ENCODE results near the gene CD99L2. TPM values are rescaled to one million over a fixed set of nuclear protein-coding genes. Genes with fewer than 3 reads are reported as not detected.
A peak's percentile ranks its signal among the peaks of the same experiment; 100 is the strongest.
"Not testable (repeated sequence)": the region's sequence is repeated elsewhere in the genome, so short reads cannot be mapped to it uniquely, and the experiment has no call there.

The CD99L2 gene
- polyA plus RNA-seq, 3 donors from 2014 or later = 17.6 to 25.2 (median 23.7) TPM

GRCh38 chrX:150841456-150842197 is 56.8 kb downstream of the CD99L2 start:
- Mint-ChIP-seq H3K27me3 (ENCODE audit: low read depth in 3 of 3) (peaks cover 0 to 2% (median 2%) of the 10 kb centered on the region in 3 donors), H3K4me1 (peaks cover 6 to 8% of the 10 kb centered on the region in 2 donors), H3K4me3 (no peak overlapping the region), H3K27ac (no peak overlapping the region), H3K9me3 (no peaks in the 10 kb centered on the region), H3K36me3 (no peaks in the 10 kb centered on the region)
- no peak for DNase-seq

- H3K4me1 Mint-ChIP-seq = peaks cover 9 to 15% of the 10 kb centered on the region in 2 donors
- H3K27ac Mint-ChIP-seq = peak overlapping the region in 1 of 6 donors; percentile 24
- no peak overlapping the region for H3K4me3 Mint-ChIP-seq
- H3K27me3 Mint-ChIP-seq (ENCODE audit: low read depth in 3 of 3) = peaks cover 0 to 2% (median 2%) of the 10 kb centered on the region in 3 donors
- peaks cover 0 to 2% (median 0%) of the 10 kb centered on the region in 6 donors for H3K9me3 Mint-ChIP-seq
- DNase-seq = peak; percentile 0 to 2 (median 1)
- peaks cover 0 to 3% (median 0%) of the 10 kb centered on the region in 3 donors for H3K36me3 Mint-ChIP-seq
These were observed 60.6 kb downstream of the CD99L2 start for GRCh38 chrX:150837845-150838244.

- no peak for DNase-seq
- Mint-ChIP-seq H3K27me3 (ENCODE audit: low read depth in 3 of 3) (peaks cover 0 to 2% (median 2%) of the 10 kb centered on the region in 3 donors), H3K27ac (peak overlapping the region in 1 of 6 donors; percentile 2), H3K4me3 (no peak overlapping the region), H3K4me1 (peaks cover 9 to 15% of the 10 kb centered on the region in 2 donors), H3K36me3 (peaks cover 0 to 3% (median 0%) of the 10 kb centered on the region in 3 donors), H3K9me3 (peaks cover 0 to 2% (median 0%) of the 10 kb centered on the region in 6 donors)
These were observed 63.8 kb downstream of the CD99L2 start for GRCh38 chrX:150834695-150835094.

GRCh38 chrX:150833454-150834056 is 64.9 kb downstream of the CD99L2 start:
- Mint-ChIP-seq H3K4me1 (peaks cover 9 to 15% of the 10 kb centered on the region in 2 donors), H3K27me3 (ENCODE audit: low read depth in 3 of 3) (peaks cover 0 to 2% (median 0%) of the 10 kb centered on the region in 3 donors), H3K36me3 (peaks cover 3 to 5% (median 3%) of the 10 kb centered on the region in 3 donors), H3K9me3 (peaks cover 0 to 2% (median 0%) of the 10 kb centered on the region in 6 donors), H3K27ac (no peak overlapping the region), H3K4me3 (no peak overlapping the region)
- DNase-seq = no peak

- peaks cover 0 to 2% (median 0%) of the 10 kb centered on the region in 3 donors for H3K27me3 Mint-ChIP-seq (ENCODE audit: low read depth in 3 of 3)
- no peak overlapping the region for H3K27ac Mint-ChIP-seq
- H3K4me1 Mint-ChIP-seq = peaks cover 3 to 7% of the 10 kb centered on the region in 2 donors
- no peak for DNase-seq
- no peak overlapping the region for H3K4me3 Mint-ChIP-seq
- peaks cover 0 to 2% (median 0%) of the 10 kb centered on the region in 6 donors for H3K9me3 Mint-ChIP-seq
- H3K36me3 Mint-ChIP-seq = peaks cover 3 to 5% (median 3%) of the 10 kb centered on the region in 3 donors
These were observed 66.6 kb downstream of the CD99L2 start for GRCh38 chrX:150831863-150832262.

GRCh38 chrX:150828785-150829184 is 69.7 kb downstream of the CD99L2 start:
- H3K4me1 Mint-ChIP-seq = peaks cover 2 to 4% of the 10 kb centered on the region in 2 donors
- DNase-seq = no peak
- H3K9me3 Mint-ChIP-seq = no peaks in the 10 kb centered on the region
- peaks cover 0 to 2% (median 0%) of the 10 kb centered on the region in 3 donors for H3K27me3 Mint-ChIP-seq (ENCODE audit: low read depth in 3 of 3)
- H3K4me3 Mint-ChIP-seq = no peak overlapping the region
- peaks cover 5 to 7% (median 5%) of the 10 kb centered on the region in 3 donors for H3K36me3 Mint-ChIP-seq
- H3K27ac Mint-ChIP-seq = no peak overlapping the region

- Mint-ChIP-seq H3K27ac (peak overlapping the region in 1 of 6 donors; percentile 9), H3K36me3 (peaks cover 7 to 13% (median 8%) of the 10 kb centered on the region in 3 donors)
- H3K27me3 Mint-ChIP-seq (ENCODE audit: low read depth in 3 of 3); H3K4me1 Mint-ChIP-seq; H3K9me3 Mint-ChIP-seq; DNase-seq; H3K4me3 Mint-ChIP-seq: not testable (repeated sequence)
These were observed 74.1 kb downstream of the CD99L2 start for GRCh38 chrX:150824352-150824751.

- not testable (repeated sequence) for H3K4me1 Mint-ChIP-seq; H3K27me3 Mint-ChIP-seq (ENCODE audit: low read depth in 3 of 3); H3K27ac Mint-ChIP-seq; H3K9me3 Mint-ChIP-seq; H3K4me3 Mint-ChIP-seq; DNase-seq
- peaks cover 4 to 10% (median 8%) of the 10 kb centered on the region in 3 donors for H3K36me3 Mint-ChIP-seq
These were observed 74.6 kb downstream of the CD99L2 start for GRCh38 chrX:150823826-150824225.

- no peak for DNase-seq
- Mint-ChIP-seq H3K27me3 (ENCODE audit: low read depth in 3 of 3) (peaks cover 0 to 4% (median 0%) of the 10 kb centered on the region in 3 donors), H3K9me3 (peaks cover 0 to 14% (median 0%) of the 10 kb centered on the region in 6 donors), H3K4me1 (no peaks in the 10 kb centered on the region), H3K4me3 (no peak overlapping the region), H3K36me3 (peaks cover 8 to 16% (median 13%) of the 10 kb centered on the region in 3 donors), H3K27ac (no peak overlapping the region)
These were observed 76.5 kb downstream of the CD99L2 start for GRCh38 chrX:150821971-150822370.

- peaks cover 0 to 3% of the 10 kb centered on the region in 2 donors for H3K4me1 Mint-ChIP-seq
- peaks cover 4 to 8% (median 5%) of the 10 kb centered on the region in 3 donors for H3K36me3 Mint-ChIP-seq
- no peak overlapping the region for H3K4me3 Mint-ChIP-seq
- H3K9me3 Mint-ChIP-seq = peaks cover 0 to 5% (median 0%) of the 10 kb centered on the region in 6 donors
- no peak overlapping the region for H3K27ac Mint-ChIP-seq
- no peak for DNase-seq
- H3K27me3 Mint-ChIP-seq (ENCODE audit: low read depth in 3 of 3) = peaks cover 0 to 4% (median 0%) of the 10 kb centered on the region in 3 donors
These were observed 84.5 kb downstream of the CD99L2 start for GRCh38 chrX:150813922-150814321.

GRCh38 chrX:150806827-150807226 is 91.6 kb downstream of the CD99L2 start:
- H3K27ac Mint-ChIP-seq = no peak overlapping the region
- DNase-seq = no peak
- H3K9me3 Mint-ChIP-seq = no peaks in the 10 kb centered on the region
- H3K4me3 Mint-ChIP-seq = no peak overlapping the region
- H3K36me3 Mint-ChIP-seq = peaks cover 0 to 9% (median 0%) of the 10 kb centered on the region in 3 donors
- H3K4me1 Mint-ChIP-seq = no peaks in the 10 kb centered on the region
- peaks cover 0 to 6% (median 2%) of the 10 kb centered on the region in 3 donors for H3K27me3 Mint-ChIP-seq (ENCODE audit: low read depth in 3 of 3)

- peaks cover 0 to 6% (median 2%) of the 10 kb centered on the region in 3 donors for H3K27me3 Mint-ChIP-seq (ENCODE audit: low read depth in 3 of 3)
- H3K4me3 Mint-ChIP-seq = no peak overlapping the region
- no peak for DNase-seq
- H3K36me3 Mint-ChIP-seq = peaks cover 0 to 9% (median 0%) of the 10 kb centered on the region in 3 donors
- no peak overlapping the region for H3K27ac Mint-ChIP-seq
- no peaks in the 10 kb centered on the region for H3K9me3 Mint-ChIP-seq
- no peaks in the 10 kb centered on the region for H3K4me1 Mint-ChIP-seq
These were observed 92.7 kb downstream of the CD99L2 start for GRCh38 chrX:150805736-150806135.

- H3K36me3 Mint-ChIP-seq = peaks cover 8 to 41% (median 20%) of the 10 kb centered on the region in 3 donors
- DNase-seq = no peak
- peaks cover 0 to 3% (median 0%) of the 10 kb centered on the region in 6 donors for H3K9me3 Mint-ChIP-seq
- H3K4me3 Mint-ChIP-seq = no peak overlapping the region
- peaks cover 0 to 2% (median 2%) of the 10 kb centered on the region in 3 donors for H3K27me3 Mint-ChIP-seq (ENCODE audit: low read depth in 3 of 3)
- no peak overlapping the region for H3K27ac Mint-ChIP-seq
- no peaks in the 10 kb centered on the region for H3K4me1 Mint-ChIP-seq
These were observed 105.4 kb downstream of the CD99L2 start for GRCh38 chrX:150792949-150793527.

- Mint-ChIP-seq H3K9me3 (no peaks in the 10 kb centered on the region), H3K4me1 (no peaks in the 10 kb centered on the region), H3K4me3 (no peak overlapping the region), H3K36me3 (peaks cover 5 to 31% (median 30%) of the 10 kb centered on the region in 3 donors), H3K27ac (no peak overlapping the region), H3K27me3 (ENCODE audit: low read depth in 3 of 3) (peaks cover 0 to 2% (median 0%) of the 10 kb centered on the region in 3 donors)
- no peak for DNase-seq
These were observed 108.4 kb downstream of the CD99L2 start for GRCh38 chrX:150790021-150790420.
